H9 (cell line): Measurements from ENCODE around the gene TMOD4. TPM values are rescaled to one million over a fixed set of nuclear protein-coding genes. Genes with fewer than 3 reads are reported as not detected.

Experiments used
- DNase-seq: peaks from one replicate; pipeline ENCODE4 v3.0.0-alpha.2; 2017
- H2AFZ ChIP-seq: one replicate; pipeline ENCODE4 v1.6.1; 2013; ENCODE audit warnings: mild to moderate bottlenecking, low read length, control low read depth, moderate library complexity
- H2AK5ac ChIP-seq: 2 replicates; pipeline ENCODE4 v1.6.1; 2013; ENCODE audit warnings: low read length, control low read depth, mixed read lengths; ENCODE audit not compliant: insufficient read length
- H2BK120ac ChIP-seq: one replicate; pipeline ENCODE4 v1.6.1; 2013; ENCODE audit warnings: low read depth, mild to moderate bottlenecking, low read length, control low read depth, inconsistent platforms; ENCODE audit not compliant: poor library complexity, severe bottlenecking
- H2BK12ac ChIP-seq: 2 replicates; pipeline ENCODE4 v1.6.1; 2013; ENCODE audit warnings: low read length, control low read depth, mixed read lengths, low read depth; ENCODE audit not compliant: insufficient read length
- H2BK15ac ChIP-seq: 2 replicates; pipeline ENCODE4 v1.6.1; 2013; ENCODE audit warnings: low read depth, low read length, control low read depth
- H2BK20ac ChIP-seq: one replicate; pipeline ENCODE4 v1.6.1; 2013; ENCODE audit warnings: low read depth, mild to moderate bottlenecking, low read length, control low read depth, inconsistent platforms; ENCODE audit not compliant: poor library complexity, severe bottlenecking
- H2BK5ac ChIP-seq: 2 replicates; pipeline ENCODE4 v1.6.1; 2013; ENCODE audit warnings: low read length, control low read depth, mixed read lengths; ENCODE audit not compliant: insufficient read length
- H3K14ac ChIP-seq: 2 replicates; pipeline ENCODE4 v1.6.1; 2013; ENCODE audit warnings: low read length, control low read depth; ENCODE audit not compliant: insufficient read depth
- H3K18ac ChIP-seq: 2 replicates; pipeline ENCODE4 v1.6.1; 2013; ENCODE audit warnings: low read depth, mild to moderate bottlenecking, mixed read lengths, low read length, control low read depth; ENCODE audit not compliant: insufficient read length
- H3K23ac ChIP-seq: 2 replicates; pipeline ENCODE4 v1.6.1; 2013; ENCODE audit warnings: low read length, control low read depth, mixed read lengths, low read depth; ENCODE audit not compliant: insufficient read length
- H3K23me2 ChIP-seq: 2 replicates; pipeline ENCODE4 v1.6.1; 2013; ENCODE audit warnings: low read depth, mild to moderate bottlenecking, mixed read lengths, low read length, control low read depth; ENCODE audit not compliant: insufficient read length, poor library complexity, severe bottlenecking
- H3K27ac ChIP-seq: 2 replicates; pipeline ENCODE4 v1.5.1; 2013; ENCODE audit warnings: low read length, control low read depth, mixed read lengths, low read depth; ENCODE audit not compliant: insufficient read length
- H3K27me3 ChIP-seq: 2 replicates; pipeline ENCODE4 v1.6.1; 2013; ENCODE audit warnings: low read length, control low read depth, inconsistent platforms; ENCODE audit not compliant: insufficient read depth
- H3K4ac ChIP-seq: 2 replicates; pipeline ENCODE4 v1.6.1; 2013; ENCODE audit warnings: low read depth, mild to moderate bottlenecking, control low read depth, inconsistent platforms, low read length, moderate library complexity
- H3K4me1 ChIP-seq: 2 replicates; pipeline ENCODE4 v1.6.1; 2013; ENCODE audit warnings: low read length, control low read depth, inconsistent platforms; ENCODE audit not compliant: insufficient read depth
- H3K4me2 ChIP-seq: 2 replicates; pipeline ENCODE4 v1.6.1; 2013; ENCODE audit warnings: low read length, control low read depth, mixed read lengths; ENCODE audit not compliant: insufficient read length, insufficient read depth
- H3K56ac ChIP-seq: 2 replicates; pipeline ENCODE4 v1.6.1; 2013; ENCODE audit warnings: low read depth, mild to moderate bottlenecking, mixed read lengths, low read length, control low read depth; ENCODE audit not compliant: insufficient read length
- H3K79me1 ChIP-seq: 2 replicates; pipeline ENCODE4 v1.6.1; 2013; ENCODE audit warnings: low read depth, mild to moderate bottlenecking, moderate library complexity, low read length, control low read depth, inconsistent platforms; ENCODE audit not compliant: insufficient read depth, poor library complexity, severe bottlenecking
- H3K79me2 ChIP-seq: 2 replicates; pipeline ENCODE4 v1.6.1; 2013; ENCODE audit warnings: low read length, control low read depth, inconsistent platforms; ENCODE audit not compliant: insufficient read depth
- H3K9ac ChIP-seq: 2 replicates; pipeline ENCODE4 v1.6.1; 2013; ENCODE audit warnings: low read length, control low read depth, mixed read lengths; ENCODE audit not compliant: insufficient read length; ENCODE audit errors: extremely low read depth
- H3K9me3 ChIP-seq: one replicate; pipeline ENCODE4 v1.6.1; 2013; ENCODE audit warnings: low read depth, low read length, inconsistent platforms; ENCODE audit not compliant: control insufficient read depth
- H3T11ph ChIP-seq: one replicate; pipeline ENCODE4 v1.6.1; 2013; ENCODE audit warnings: mild to moderate bottlenecking, low read length, control low read depth, inconsistent platforms
- H4K20me1 ChIP-seq: one replicate; pipeline ENCODE4 v1.6.1; 2013; ENCODE audit not compliant: control insufficient read depth, insufficient read length, insufficient read depth
- H4K5ac ChIP-seq: 2 replicates; pipeline ENCODE4 v1.6.1; 2013; ENCODE audit warnings: low read depth, mild to moderate bottlenecking, mixed read lengths, low read length, control low read depth; ENCODE audit not compliant: insufficient read length
- H4K8ac ChIP-seq: replicated peaks from 2 replicates; pipeline ENCODE4 v1.6.1; 2013; ENCODE audit warnings: low read length, control low read depth, mixed read lengths, low read depth; ENCODE audit not compliant: insufficient read length
- H4K91ac ChIP-seq: 2 replicates; pipeline ENCODE4 v1.6.1; 2013; ENCODE audit warnings: low read depth, mild to moderate bottlenecking, moderate library complexity, mixed read lengths, low read length, control low read depth; ENCODE audit not compliant: insufficient read length
- H3K27ac Mint-ChIP-seq, 3 experiments: 2 replicates in 2 of 3; 3 replicates in 1 of 3; pipeline ENCODE4 v1.8.0; 2020 to 2021; ENCODE audit warnings: mixed read lengths in 3 of 3, mild to moderate bottlenecking in 1 of 3, moderate library complexity in 1 of 3
- H3K27me3 Mint-ChIP-seq: 2 replicates; pipeline ENCODE4 v1.8.0; 2021; ENCODE audit warnings: low read depth, mild to moderate bottlenecking, moderate library complexity, mixed read lengths
- H3K36me3 Mint-ChIP-seq, 3 experiments: 2 replicates in 2 of 3; 3 replicates in 1 of 3; pipeline ENCODE4 v1.8.0; 2020 to 2021; ENCODE audit warnings: low read depth in 3 of 3, mixed read lengths in 3 of 3; ENCODE audit not compliant: insufficient read depth in 1 of 3
- H3K4me1 Mint-ChIP-seq, 2 experiments: 2 replicates each; pipeline ENCODE4 v1.8.0; 2020; ENCODE audit warnings: mixed read lengths in 2 of 2
- H3K4me3 Mint-ChIP-seq, 2 experiments: 2 replicates in 1 of 2; 3 replicates in 1 of 2; pipeline ENCODE4 v1.8.0; 2020 to 2021; ENCODE audit warnings: mild to moderate bottlenecking in 2 of 2, mixed read lengths in 2 of 2, moderate library complexity in 1 of 2
- H3K9me3 Mint-ChIP-seq, 2 experiments: 2 replicates in 1 of 2; 3 replicates in 1 of 2; pipeline ENCODE4 v1.8.0; 2020; ENCODE audit warnings: mild to moderate bottlenecking in 2 of 2, mixed read lengths in 2 of 2, moderate library complexity in 1 of 2
- WGBS: extraction: QIAGEN DNeasy Blood & Tissue Kit; methylation state at CpG from one replicate; pipeline ENCODE4 v1.1.7; 2013; ENCODE audit warnings: missing lambda C conversion rate, low lambda C conversion rate, mixed read lengths; ENCODE audit not compliant: insufficient read length; ENCODE audit errors: extremely low coverage; 5-methylcytosine and 5-hydroxymethylcytosine counted together
- total RNA-seq: library from RNA; stranded (reverse); gene quantifications from 2 replicates; pipeline ENCODE4 v1.2.1, GENCODE V29; 2021
- TF ChIP-seq, protein P1 (sequence below): fragments of 200-600 bp; sonication (generic); conservative IDR thresholded peaks from 3 replicates; pipeline ENCODE4 v1.8.0; 2021; ENCODE audit warnings: antibody characterized with exemption, mild to moderate bottlenecking

Gene TMOD4
- total RNA-seq, 1 experiment from 2014 or later = 0.42 TPM

DNA sequence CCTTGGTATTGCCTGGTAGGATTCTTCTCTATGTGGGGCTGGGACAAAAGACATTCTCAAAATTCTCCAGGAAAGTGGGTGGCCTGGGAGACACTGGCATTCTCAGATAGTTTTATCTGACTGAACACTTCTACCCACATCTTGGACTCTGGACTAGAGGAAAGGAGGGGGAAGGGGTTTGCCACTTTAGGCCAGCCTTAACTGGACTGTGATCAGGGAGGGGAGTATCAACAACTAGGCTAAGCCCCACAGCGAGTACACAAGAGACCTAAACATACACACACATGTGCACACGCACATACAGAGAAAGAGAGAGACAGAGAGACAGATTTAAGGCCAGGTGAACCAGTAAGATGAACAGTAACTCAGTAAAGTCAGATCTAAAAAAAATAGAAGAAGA is 28.1 kb downstream of the TMOD4 start:
- Mint-ChIP-seq H3K4me1 (peaks cover 34 to 38% of the 10 kb centered on the region in 2 experiments), H3K27ac (no peak overlapping the region)
- H3K9me3 ChIP-seq = no peaks in the 10 kb centered on the region

More for the DNA sequence above, 28.1 kb downstream of the TMOD4 start:
- Histone ChIP-seq H3K4me2 (no peak overlapping the region), H4K5ac (no peak overlapping the region), H3K23me2 (peaks cover 24% of the 10 kb centered on the region), H3K4me1 (peaks cover 22% of the 10 kb centered on the region; the same call in 1 of the 2 replicates), H2BK12ac (no peak overlapping the region), H3K79me2 (no peaks in the 10 kb centered on the region), H4K8ac (no peak overlapping the region), H4K91ac (no peak overlapping the region), H3K18ac (no peak overlapping the region), H2AK5ac (no peak overlapping the region), H3T11ph (no peak overlapping the region), H2AFZ (no peak overlapping the region), H3K27ac (no peak overlapping the region), H2BK15ac (no peak overlapping the region), H3K4ac (no peak overlapping the region), H2BK5ac (no peak overlapping the region), H3K56ac (no peak overlapping the region), H4K20me1 (peaks cover 4% of the 10 kb centered on the region), H3K14ac (no peak overlapping the region), H3K27me3 (no peaks in the 10 kb centered on the region; the same call in 1 of the 2 replicates), H2BK20ac (no peak overlapping the region), H3K9ac (no peak overlapping the region), H2BK120ac (no peak overlapping the region), H3K23ac (no peak overlapping the region), H3K79me1 (no peaks in the 10 kb centered on the region)
- no peaks in the 10 kb centered on the region; a peak in 1 of 7 replicates for H3K36me3 Mint-ChIP-seq
- TF ChIP-seq, protein P1, sequence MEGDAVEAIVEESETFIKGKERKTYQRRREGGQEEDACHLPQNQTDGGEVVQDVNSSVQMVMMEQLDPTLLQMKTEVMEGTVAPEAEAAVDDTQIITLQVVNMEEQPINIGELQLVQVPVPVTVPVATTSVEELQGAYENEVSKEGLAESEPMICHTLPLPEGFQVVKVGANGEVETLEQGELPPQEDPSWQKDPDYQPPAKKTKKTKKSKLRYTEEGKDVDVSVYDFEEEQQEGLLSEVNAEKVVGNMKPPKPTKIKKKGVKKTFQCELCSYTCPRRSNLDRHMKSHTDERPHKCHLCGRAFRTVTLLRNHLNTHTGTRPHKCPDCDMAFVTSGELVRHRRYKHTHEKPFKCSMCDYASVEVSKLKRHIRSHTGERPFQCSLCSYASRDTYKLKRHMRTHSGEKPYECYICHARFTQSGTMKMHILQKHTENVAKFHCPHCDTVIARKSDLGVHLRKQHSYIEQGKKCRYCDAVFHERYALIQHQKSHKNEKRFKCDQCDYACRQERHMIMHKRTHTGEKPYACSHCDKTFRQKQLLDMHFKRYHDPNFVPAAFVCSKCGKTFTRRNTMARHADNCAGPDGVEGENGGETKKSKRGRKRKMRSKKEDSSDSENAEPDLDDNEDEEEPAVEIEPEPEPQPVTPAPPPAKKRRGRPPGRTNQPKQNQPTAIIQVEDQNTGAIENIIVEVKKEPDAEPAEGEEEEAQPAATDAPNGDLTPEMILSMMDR = no peak
- H3K9me3 Mint-ChIP-seq = no peaks in the 10 kb centered on the region
- peaks cover 31% of the 10 kb centered on the region for H3K27me3 Mint-ChIP-seq
- peak overlapping the region; percentile 85 to 86; a peak in 3 of 5 replicates for H3K4me3 Mint-ChIP-seq
- WGBS = no CpG with 5 or more reads among the region's 2 CpGs
- no peak for DNase-seq
